Neuron (in vitro differentiated cells): ENCODE data around the gene GLMN.
"Not testable (repeated sequence)": the region's sequence is repeated elsewhere in the genome, so short reads cannot be mapped to it uniquely, and the experiment has no call there.

ENCODE experiments used
- H2AFZ ChIP-seq: one replicate; pipeline ENCODE4 v1.6.1; 2013; ENCODE audit warnings: low read depth, mild to moderate bottlenecking, inconsistent platforms, low read length, moderate library complexity
- H3K27me3 ChIP-seq: one replicate; pipeline ENCODE4 v1.6.1; 2013; ENCODE audit warnings: low read length; ENCODE audit not compliant: insufficient read depth
- H3K36me3 ChIP-seq: one replicate; pipeline ENCODE4 v1.6.1; 2013; ENCODE audit warnings: low read length; ENCODE audit not compliant: insufficient read depth
- H3K4me1 ChIP-seq: one replicate; pipeline ENCODE4 v1.6.1; 2013; ENCODE audit warnings: low read length; ENCODE audit not compliant: insufficient read depth
- H3K4me3 ChIP-seq: 2 replicates; pipeline ENCODE4 v1.5.1; 2013; ENCODE audit warnings: mild to moderate bottlenecking, low read length, moderate library complexity
- H3K9me3 ChIP-seq: one replicate; pipeline ENCODE4 v1.6.1; 2013; ENCODE audit warnings: low read length

Gene GLMN

GRCh38 chr1:92277105-92277723 is 21.6 kb downstream of the GLMN start:
- Histone ChIP-seq H3K4me3 (no peak overlapping the region), H3K36me3 (peaks cover 38% of the 10 kb centered on the region), H3K4me1 (no peaks in the 10 kb centered on the region), H2AFZ (no peak overlapping the region), H3K27me3 (no peaks in the 10 kb centered on the region), H3K9me3 (peaks cover 4% of the 10 kb centered on the region)

- H3K27me3 ChIP-seq, result no peaks in the 10 kb centered on the region
- H3K4me1 ChIP-seq, result no peaks in the 10 kb centered on the region
- no peak overlapping the region for H3K4me3 ChIP-seq
- peaks cover 4% of the 10 kb centered on the region for H3K9me3 ChIP-seq
- no peak overlapping the region for H2AFZ ChIP-seq
- H3K36me3 ChIP-seq, result peaks cover 47% of the 10 kb centered on the region
Measured at GRCh38 chr1:92276082-92276481, 22.7 kb downstream of the GLMN start.

DNA sequence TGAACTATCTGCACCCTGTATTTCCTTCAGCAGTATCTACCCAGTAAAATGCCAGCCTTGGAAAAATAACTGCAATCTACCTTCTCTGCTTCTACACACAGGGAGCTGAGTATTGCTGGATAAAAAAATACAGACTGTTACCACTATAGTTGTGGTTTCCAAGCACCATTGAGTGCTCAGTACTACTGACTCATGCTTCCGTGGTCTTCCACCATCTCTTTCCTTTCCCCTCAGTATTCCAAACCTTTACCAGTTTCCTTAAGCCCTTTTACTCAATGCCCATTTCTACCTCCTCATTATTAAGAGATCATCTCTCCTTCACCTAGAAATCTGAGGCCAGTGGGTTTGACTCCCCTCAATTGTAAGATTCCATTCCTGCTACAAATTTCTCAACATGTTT is 23.8 kb downstream of the GLMN start:
- Histone ChIP-seq H3K4me3 (no peak overlapping the region), H2AFZ (no peak overlapping the region), H3K36me3 (peaks cover 53% of the 10 kb centered on the region), H3K27me3 (no peaks in the 10 kb centered on the region), H3K9me3 (peaks cover 4% of the 10 kb centered on the region), H3K4me1 (no peaks in the 10 kb centered on the region)

- Histone ChIP-seq H3K27me3 (no peaks in the 10 kb centered on the region), H2AFZ (no peak overlapping the region), H3K4me3 (no peak overlapping the region), H3K4me1 (no peaks in the 10 kb centered on the region), H3K9me3 (no peaks in the 10 kb centered on the region), H3K36me3 (peaks cover 57% of the 10 kb centered on the region)
Measured at GRCh38 chr1:92273039-92273438, 25.7 kb downstream of the GLMN start.

DNA sequence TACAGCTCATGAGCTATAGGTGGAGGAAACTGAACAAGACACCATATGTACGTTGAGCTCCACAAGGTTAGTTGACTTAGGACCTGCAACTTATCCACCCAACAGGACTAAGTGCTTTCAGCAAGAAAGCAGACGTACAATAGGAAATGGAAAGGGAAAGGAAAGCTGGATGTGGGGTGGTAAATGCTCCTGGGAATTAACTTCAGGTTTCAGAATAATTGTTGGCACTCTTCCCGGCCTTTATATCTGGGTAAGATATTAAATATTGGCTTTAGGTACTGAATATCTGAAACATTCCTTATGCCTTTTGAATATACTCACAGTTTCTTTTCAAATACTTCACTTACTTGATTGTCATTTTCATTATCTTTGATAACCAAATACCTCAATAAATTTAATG is 36.3 kb downstream of the GLMN start:
- H3K4me1 ChIP-seq, result no peaks in the 10 kb centered on the region
- H3K9me3 ChIP-seq, result no peaks in the 10 kb centered on the region
- H3K27me3 ChIP-seq, result no peaks in the 10 kb centered on the region
- H3K36me3 ChIP-seq, result peaks cover 59% of the 10 kb centered on the region
- H2AFZ ChIP-seq, result no peak overlapping the region
- no peak overlapping the region for H3K4me3 ChIP-seq

GRCh38 chr1:92259350-92259749 is 39.4 kb downstream of the GLMN start:
- H3K36me3 ChIP-seq, result peaks cover 45% of the 10 kb centered on the region
- H3K9me3 ChIP-seq, result peaks cover 1% of the 10 kb centered on the region
- no peaks in the 10 kb centered on the region for H3K4me1 ChIP-seq
- H2AFZ ChIP-seq, result no peak overlapping the region
- no peaks in the 10 kb centered on the region for H3K27me3 ChIP-seq
- no peak overlapping the region for H3K4me3 ChIP-seq

- H3K36me3 ChIP-seq, result peaks cover 30% of the 10 kb centered on the region
- H3K4me1 ChIP-seq, H2AFZ ChIP-seq, H3K4me3 ChIP-seq, H3K27me3 ChIP-seq, H3K9me3 ChIP-seq: not testable (repeated sequence)
Measured at GRCh38 chr1:92254714-92255113, 44.1 kb downstream of the GLMN start.

DNA sequence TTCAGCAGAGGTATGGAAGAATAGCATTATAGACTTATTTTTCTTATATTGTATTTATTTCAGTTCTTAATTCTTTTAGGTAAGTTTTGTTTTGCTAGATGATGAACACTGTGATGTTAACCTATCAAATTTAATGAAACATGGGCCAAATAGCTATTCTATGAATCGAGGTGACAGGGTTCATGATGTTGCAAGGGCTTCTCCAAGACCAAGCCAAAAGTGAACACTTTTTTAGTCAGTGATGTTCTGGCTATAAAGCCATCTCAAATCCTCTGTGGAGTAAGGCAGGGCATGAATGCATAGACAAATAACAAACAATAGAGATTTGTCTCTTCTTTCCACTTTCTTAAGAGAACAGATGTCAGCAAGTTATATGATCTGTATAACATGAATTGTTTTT is 54.4 kb downstream of the GLMN start:
- H3K9me3 ChIP-seq, result no peaks in the 10 kb centered on the region
- H3K4me1 ChIP-seq, result no peaks in the 10 kb centered on the region
- H2AFZ ChIP-seq, result no peak overlapping the region
- peaks cover 11% of the 10 kb centered on the region for H3K36me3 ChIP-seq
- H3K4me3 ChIP-seq, result no peak overlapping the region
- no peaks in the 10 kb centered on the region for H3K27me3 ChIP-seq

GRCh38 chr1:92240034-92240433 is 58.8 kb downstream of the GLMN start:
- H3K27me3 ChIP-seq, result no peaks in the 10 kb centered on the region
- no peaks in the 10 kb centered on the region for H3K9me3 ChIP-seq

DNA sequence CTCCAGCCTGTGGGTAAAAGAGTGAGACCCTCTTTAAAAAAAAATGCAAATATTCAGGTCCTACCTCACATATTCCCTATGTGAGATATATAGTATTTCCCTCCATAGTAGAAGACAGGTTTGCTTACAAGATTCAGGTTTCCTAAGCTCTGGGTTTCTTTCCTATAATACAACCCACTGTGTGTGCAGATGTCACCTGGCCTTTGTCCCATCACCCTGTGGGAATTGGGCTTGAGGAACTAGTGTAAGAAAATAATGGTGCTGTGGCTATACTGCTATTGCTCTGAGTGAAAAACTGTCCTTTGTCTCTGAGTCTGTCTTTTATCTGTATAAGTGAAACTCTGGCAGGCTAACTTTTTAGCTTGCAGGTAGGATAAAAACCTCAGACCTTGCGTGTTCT is 68.1 kb downstream of the GLMN start:
- Histone ChIP-seq H3K27me3 (no peaks in the 10 kb centered on the region), H3K4me1 (no peaks in the 10 kb centered on the region), H3K36me3 (no peaks in the 10 kb centered on the region)

More at GRCh38 chr1:92240034-92240433, 58.8 kb downstream of the GLMN start:
- H3K36me3 ChIP-seq, result no peaks in the 10 kb centered on the region
- no peak overlapping the region for H3K4me3 ChIP-seq
- no peak overlapping the region for H2AFZ ChIP-seq
- H3K4me1 ChIP-seq, result no peaks in the 10 kb centered on the region

DNA sequence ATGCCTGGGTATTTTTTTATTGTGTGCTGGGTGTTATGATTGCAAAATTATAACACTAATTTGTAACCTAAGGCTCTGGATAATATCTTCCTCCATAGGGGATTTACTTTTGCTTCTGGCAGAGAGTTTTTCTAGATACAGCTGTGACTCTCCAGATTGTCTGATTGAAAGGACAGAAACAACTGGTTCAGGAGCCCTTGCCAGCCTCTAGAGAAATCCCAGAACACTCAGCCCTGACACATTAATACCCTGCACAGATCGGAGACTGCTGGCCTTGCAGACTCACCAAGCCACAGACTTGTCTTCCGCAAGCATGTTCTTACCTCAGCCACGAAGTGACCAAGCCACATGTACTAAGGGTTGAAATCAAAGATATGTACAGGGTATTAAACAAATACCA is 70.4 kb downstream of the GLMN start:
- no peaks in the 10 kb centered on the region for H3K4me1 ChIP-seq
- no peak overlapping the region for H3K4me3 ChIP-seq
- no peaks in the 10 kb centered on the region for H3K27me3 ChIP-seq
- H2AFZ ChIP-seq, result no peak overlapping the region
- no peaks in the 10 kb centered on the region for H3K36me3 ChIP-seq
- H3K9me3 ChIP-seq, result no peaks in the 10 kb centered on the region

More for the DNA sequence above, 68.1 kb downstream of the GLMN start:
- Histone ChIP-seq H3K4me3 (no peak overlapping the region), H2AFZ (no peak overlapping the region), H3K9me3 (no peaks in the 10 kb centered on the region)

DNA sequence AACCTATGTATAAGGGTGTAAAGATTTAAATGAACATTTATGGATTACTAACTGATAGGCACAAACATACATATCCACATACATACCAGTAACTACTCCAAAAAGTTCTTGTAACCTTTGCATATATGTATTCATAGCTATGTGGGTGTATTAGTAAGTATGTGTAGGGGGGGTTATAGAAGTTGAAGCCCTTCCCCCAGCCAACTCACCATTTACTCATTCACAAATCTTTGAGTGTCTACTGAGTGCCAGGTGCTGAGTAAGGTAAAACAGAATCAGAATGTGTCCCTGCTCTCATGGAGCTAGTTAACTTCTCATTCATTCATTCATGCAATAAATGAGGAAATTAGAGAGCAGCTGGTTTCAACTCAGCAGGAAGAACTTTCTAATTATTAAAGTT is 79.8 kb downstream of the GLMN start:
- no peaks in the 10 kb centered on the region for H3K9me3 ChIP-seq
- H3K4me1 ChIP-seq, result no peaks in the 10 kb centered on the region
- H2AFZ ChIP-seq, result no peak overlapping the region
- no peak overlapping the region for H3K4me3 ChIP-seq
- H3K27me3 ChIP-seq, result no peaks in the 10 kb centered on the region
- no peaks in the 10 kb centered on the region for H3K36me3 ChIP-seq

DNA sequence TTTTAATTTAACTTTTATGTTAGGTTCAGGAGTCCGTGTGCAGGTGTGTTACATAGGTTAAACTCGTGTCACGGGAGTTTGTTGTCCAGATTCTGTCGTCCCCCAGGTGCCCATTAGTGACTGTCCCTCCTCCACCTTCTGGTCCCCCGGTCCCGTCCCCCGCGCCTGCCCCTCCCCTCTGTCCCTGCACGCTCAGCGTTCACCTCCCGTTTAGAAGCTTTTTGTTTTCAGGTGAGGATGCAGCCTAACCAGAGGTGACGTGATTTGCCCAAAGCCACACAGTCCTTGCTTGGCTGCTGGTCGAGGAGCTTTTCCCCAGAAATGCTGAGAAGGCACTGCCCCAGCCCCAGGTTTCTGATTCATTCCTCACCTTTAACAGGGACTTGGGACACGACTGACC is 80.2 kb downstream of the GLMN start:
- Histone ChIP-seq H2AFZ (no peak overlapping the region), H3K27me3 (no peaks in the 10 kb centered on the region), H3K4me1 (no peaks in the 10 kb centered on the region), H3K9me3 (no peaks in the 10 kb centered on the region), H3K4me3 (no peak overlapping the region), H3K36me3 (no peaks in the 10 kb centered on the region)

GRCh38 chr1:92217721-92218120 is 81.1 kb downstream of the GLMN start, which contains the start of gene C1orf146:
TSS of gene C1orf146 (plus strand) at chr1:92217915. CDS start at chr1:92231421, 13,506 bp downstream.
- Histone ChIP-seq H3K4me3 (no peak within 1 kb of the TSS), H3K36me3 (no peaks in the 10 kb centered on the region), H2AFZ (no peak within 1 kb of the TSS), H3K4me1 (no peaks in the 10 kb centered on the region), H3K9me3 (no peaks in the 10 kb centered on the region), H3K27me3 (no peaks in the 10 kb centered on the region)
